GM12892 (cell line): Measurements from ENCODE around the gene GRM7.

Source experiments
- DNase-seq: peaks from one replicate; pipeline ENCODE4 v3.0.0; 2011; ENCODE audit not compliant: insufficient read length
- FAIRE-seq: peaks from 2 replicates; lab custom pipeline; 2011; peaks lifted over from hg19 to GRCh38; lab: Jason Lieb, UNC
- POLR2A ChIP-seq: IDR thresholded peaks from 2 replicates; pipeline ENCODE4 v1.6.1; 2011; ENCODE audit warnings: low read depth, low read length, control low read depth
- POLR2AphosphoS5 ChIP-seq: IDR thresholded peaks from 2 replicates; pipeline ENCODE4 v1.6.1; 2011; ENCODE audit warnings: low read depth, low read length, control low read depth
- TAF1 ChIP-seq: IDR thresholded peaks from 2 replicates; pipeline ENCODE4 v1.6.1; 2011; ENCODE audit warnings: low read depth, mild to moderate bottlenecking, control low read depth, low read length, borderline replicate concordance

The GRM7 gene

DNA sequence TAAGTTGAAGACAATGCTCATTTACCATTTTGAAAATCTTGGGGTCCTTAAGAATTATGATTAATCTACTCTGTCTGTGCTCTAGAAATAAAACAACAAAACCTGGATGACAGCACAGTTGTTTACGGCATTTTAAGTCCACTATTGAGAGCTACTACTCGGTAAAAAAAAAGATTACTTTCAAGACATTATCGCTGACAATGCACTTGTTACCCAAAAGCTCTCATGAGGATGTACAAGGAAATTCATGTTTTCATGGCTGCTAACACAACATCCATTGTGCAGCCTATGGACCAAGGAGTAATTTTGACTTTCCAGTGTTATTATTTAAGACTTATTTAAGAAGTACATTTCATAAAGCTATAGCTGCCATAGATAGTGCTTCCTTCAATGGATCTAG is 221.3 kb downstream of the GRM7 start:
- FAIRE-seq (no peak), DNase-seq (no peak)
- no peak for TF ChIP-seq POLR2AphosphoS5
- no peak for TF ChIP-seq POLR2A
- TF ChIP-seq TAF1 = no peak

DNA sequence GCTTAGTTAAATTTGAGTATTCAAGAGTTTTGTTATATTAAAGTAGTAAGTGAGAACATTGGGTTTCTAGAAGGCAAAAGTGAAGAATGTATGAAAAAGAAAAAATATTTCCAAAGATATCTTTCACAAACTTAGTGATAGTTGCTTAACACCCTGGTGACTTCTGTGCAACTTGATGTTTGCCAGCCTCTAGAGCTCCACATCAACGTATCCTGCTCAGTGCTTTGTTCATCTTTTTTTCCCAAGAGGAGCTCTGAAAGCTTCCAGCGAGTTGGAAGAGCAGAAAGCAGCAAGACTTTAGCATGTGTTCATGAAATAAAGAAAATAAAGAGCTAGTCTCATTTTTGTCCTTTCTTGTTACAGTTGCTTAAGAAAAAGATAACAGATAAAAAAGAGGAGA is 225.5 kb downstream of the GRM7 start:
- no peak for TF ChIP-seq POLR2A
- TF ChIP-seq POLR2AphosphoS5 = no peak
- TF ChIP-seq TAF1 = no peak
- FAIRE-seq (no peak), DNase-seq (no peak)

DNA sequence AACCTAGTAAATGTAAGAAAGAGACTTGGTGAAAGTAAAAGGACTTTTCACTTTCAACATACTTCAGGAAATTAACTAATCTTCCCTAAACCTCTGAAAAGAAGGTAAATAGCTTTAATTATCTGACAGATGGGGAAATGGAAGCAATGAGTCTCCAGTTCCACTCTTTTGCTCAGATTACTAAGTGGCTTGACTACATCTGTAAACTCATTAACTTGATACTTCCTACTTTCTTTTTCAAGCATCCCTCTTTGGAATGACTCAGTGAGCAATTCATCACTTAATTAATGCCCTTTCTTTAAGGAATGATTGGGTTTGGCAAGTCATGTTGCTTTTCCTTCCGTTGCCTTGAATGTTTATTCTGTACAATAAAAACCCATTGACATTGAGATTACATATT is 234.2 kb downstream of the GRM7 start:
- DNase-seq (no peak), FAIRE-seq (no peak)
- no peak for TF ChIP-seq TAF1
- TF ChIP-seq POLR2A = no peak
- no peak for TF ChIP-seq POLR2AphosphoS5

GRCh38 chr3:7100136-7100535 is 239.2 kb downstream of the GRM7 start:
- no peak for FAIRE-seq
- no peak for DNase-seq
- TF ChIP-seq TAF1 = no peak
- no peak for TF ChIP-seq POLR2A
- TF ChIP-seq POLR2AphosphoS5 = no peak

DNA sequence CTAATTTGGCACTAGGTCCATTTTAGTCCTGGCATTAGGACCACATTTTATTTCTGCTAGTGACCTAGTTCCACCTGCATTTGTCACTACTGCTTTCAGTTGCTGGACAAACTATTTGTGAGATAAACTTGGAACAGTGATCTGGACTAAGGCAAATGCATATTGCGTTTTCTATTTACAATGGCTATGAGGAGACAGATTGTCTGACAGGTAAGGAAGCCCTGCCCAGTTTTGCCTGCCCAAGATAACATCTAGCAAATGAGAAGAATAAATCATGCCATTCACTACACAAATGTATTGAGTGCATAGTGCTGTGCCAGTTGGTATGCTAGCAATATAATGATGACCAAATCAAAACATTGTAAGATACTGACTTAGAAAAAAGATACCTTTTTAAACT is 245.7 kb downstream of the GRM7 start:
- no peak for FAIRE-seq
- DNase-seq = no peak
- TF ChIP-seq POLR2AphosphoS5 (no peak), POLR2A (no peak), TAF1 (no peak)

- DNase-seq (no peak), FAIRE-seq (no peak)
Measured at GRCh38 chr3:7112523-7113056, 251.7 kb downstream of the GRM7 start.

GRCh38 chr3:7144697-7145308 is 283.9 kb downstream of the GRM7 start:
- no peak for FAIRE-seq
- no peak for DNase-seq
- TF ChIP-seq POLR2A (no peak), TAF1 (no peak), POLR2AphosphoS5 (no peak)

More at GRCh38 chr3:7112523-7113056, 251.7 kb downstream of the GRM7 start:
- TF ChIP-seq POLR2A (no peak), TAF1 (no peak), POLR2AphosphoS5 (no peak)

DNA sequence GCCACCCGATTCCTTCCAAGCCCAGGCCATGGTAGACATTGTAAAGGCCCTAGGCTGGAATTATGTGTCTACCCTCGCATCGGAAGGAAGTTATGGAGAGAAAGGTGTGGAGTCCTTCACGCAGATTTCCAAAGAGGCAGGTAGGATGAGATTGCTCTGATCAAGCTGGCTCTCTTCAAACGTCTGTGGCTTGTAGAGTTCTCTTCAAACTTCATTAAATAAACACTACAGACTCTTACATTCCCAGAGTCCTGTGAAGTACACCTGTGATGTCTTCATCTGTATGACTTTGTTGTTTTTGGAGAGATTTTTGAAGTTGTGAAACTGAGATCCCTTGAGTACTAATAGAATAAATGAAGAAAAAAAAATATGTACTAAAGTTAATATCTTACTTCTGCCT is 285.6 kb downstream of the GRM7 start:
- DNase-seq (no peak), FAIRE-seq (no peak)
- TF ChIP-seq TAF1 = no peak
- TF ChIP-seq POLR2AphosphoS5 = no peak
- TF ChIP-seq POLR2A = no peak

- no peak for TF ChIP-seq POLR2A
- no peak for TF ChIP-seq TAF1
- TF ChIP-seq POLR2AphosphoS5 = no peak
- DNase-seq = no peak
- no peak for FAIRE-seq
Measured at GRCh38 chr3:7158516-7158915, 297.6 kb downstream of the GRM7 start.

GRCh38 chr3:7160689-7161088 is 299.8 kb downstream of the GRM7 start:
- FAIRE-seq = no peak
- TF ChIP-seq POLR2AphosphoS5 = no peak

GRCh38 chr3:7166460-7166859 is 305.5 kb downstream of the GRM7 start:
- DNase-seq (no peak), FAIRE-seq (no peak)
- TF ChIP-seq POLR2A (no peak), POLR2AphosphoS5 (no peak), TAF1 (no peak)

More at GRCh38 chr3:7160689-7161088, 299.8 kb downstream of the GRM7 start:
- no peak for DNase-seq

- TF ChIP-seq POLR2AphosphoS5 (no peak), TAF1 (no peak), POLR2A (no peak)
- no peak for FAIRE-seq
- no peak for DNase-seq
Measured at GRCh38 chr3:7171493-7171892, 310.6 kb downstream of the GRM7 start.

GRCh38 chr3:7172996-7173395 is 312.1 kb downstream of the GRM7 start:
- DNase-seq = no peak

More at GRCh38 chr3:7172996-7173395, 312.1 kb downstream of the GRM7 start:
- FAIRE-seq = no peak
- no peak for TF ChIP-seq TAF1
- no peak for TF ChIP-seq POLR2AphosphoS5
- no peak for TF ChIP-seq POLR2A
